ENCODE measurements around the gene PTGDS. TPM values are rescaled to one million over a fixed set of nuclear protein-coding genes. Genes with fewer than 3 reads are reported as not detected.

PTGDS gene
- total and polyA plus RNA-seq, 9 of the 15 experiments (the other 6 are each of a cell fraction or from before 2014, with no cell fraction given), result 0.46 to 7.1 (median 2.0) TPM

GRCh38 chr9:136958898-136959850 is 18.1 kb upstream of the PTGDS start (continued):
- no peak for TF ChIP-seq THRA (IDR thresholded peaks at IDR 0.05)
- TF ChIP-seq FOXJ3 (CRISPR knock-in tag; IDR thresholded peaks at IDR 0.05), result no peak
- no peak for TF ChIP-seq BRF2 (IDR thresholded peaks at IDR 0.05; ENCODE audit: borderline replicate concordance, insufficient read depth, insufficient read length)
- no peak for TF ChIP-seq ZNF274 (IDR thresholded peaks at IDR 0.05; ENCODE audit: borderline replicate concordance, low read depth, low read length)
- TF ChIP-seq ZNF407 (IDR thresholded peaks at IDR 0.05; ENCODE audit: low read depth), result no peak
